Stimulated activated CD8-positive, alpha-beta memory T cell treated with anti-CD3 and anti-CD28 coated beads, Interleukin-15, amount 100 ng/mL, for 48 hours (primary cell): ENCODE data around the gene JHY.
"Not testable (repeated sequence)": the region's sequence is repeated elsewhere in the genome, so short reads cannot be mapped to it uniquely, and the experiment has no call there.

Experiments
- DNase-seq, 2 donors: peaks; one replicate each; pipeline ENCODE4 v3.0.0-alpha.2; 2020; ENCODE audit warnings: low read depth in 2 of 2

The JHY gene

GRCh38 chr11:122882189-122882856 is at the start of gene JHY:
JHY (plus strand) TSS chr11:122882759; CDS start chr11:122885850, 3,091 bp downstream.
- peak in 1 of 2 donors; percentile 19 for DNase-seq

GRCh38 chr11:122833846-122834464 is 48.6 kb upstream of the JHY start:
- DNase-seq = no peak

GRCh38 chr11:122836916-122837315 is 45.6 kb upstream of the JHY start:
- no peak for DNase-seq

GRCh38 chr11:122837528-122838346 is 44.8 kb upstream of the JHY start:
- DNase-seq = no peak

GRCh38 chr11:122843281-122844141 is 39.0 kb upstream of the JHY start:
- DNase-seq = peak; percentile 32 to 45

GRCh38 chr11:122847466-122847865 is 35.1 kb upstream of the JHY start:
- DNase-seq = no peak

GRCh38 chr11:122848186-122848585 is 34.4 kb upstream of the JHY start:
- DNase-seq = no peak

GRCh38 chr11:122850076-122850631 is 32.4 kb upstream of the JHY start:
- peak; percentile 73 for DNase-seq

GRCh38 chr11:122851366-122851966 is 31.1 kb upstream of the JHY start:
- no peak for DNase-seq

- peak; percentile 16 to 27 for DNase-seq
Observed at GRCh38 chr11:122852074-122852795, 30.3 kb upstream of the JHY start.

GRCh38 chr11:122852796-122853160 is 29.8 kb upstream of the JHY start:
- DNase-seq = no peak

GRCh38 chr11:122853261-122853660 is 29.3 kb upstream of the JHY start:
- DNase-seq = no peak

- no peak for DNase-seq
Observed at GRCh38 chr11:122853971-122854446, 28.6 kb upstream of the JHY start.

GRCh38 chr11:122861631-122862030 is 20.9 kb upstream of the JHY start:
- DNase-seq = no peak

GRCh38 chr11:122862091-122862490 is 20.5 kb upstream of the JHY start:
- DNase-seq = no peak

GRCh38 chr11:122863154-122863553 is 19.4 kb upstream of the JHY start:
- not testable (repeated sequence) for DNase-seq

GRCh38 chr11:122863704-122864326 is 18.7 kb upstream of the JHY start:
- no peak for DNase-seq

GRCh38 chr11:122864386-122865115 is 18.0 kb upstream of the JHY start:
- no peak for DNase-seq

- DNase-seq = no peak
Observed at GRCh38 chr11:122869622-122870021, 12.9 kb upstream of the JHY start.
